H9 (cell line): ENCODE results near the gene KRT74. TPM values are rescaled to one million over a fixed set of nuclear protein-coding genes. Genes with fewer than 3 reads are reported as not detected.

Experiments
- DNase-seq: peaks from one replicate; pipeline ENCODE4 v3.0.0-alpha.2; 2017
- H2AFZ ChIP-seq: one replicate; pipeline ENCODE4 v1.6.1; 2013; ENCODE audit warnings: mild to moderate bottlenecking, low read length, control low read depth, moderate library complexity
- H2AK5ac ChIP-seq: 2 replicates; pipeline ENCODE4 v1.6.1; 2013; ENCODE audit warnings: low read length, control low read depth, mixed read lengths; ENCODE audit not compliant: insufficient read length
- H2BK120ac ChIP-seq: one replicate; pipeline ENCODE4 v1.6.1; 2013; ENCODE audit warnings: low read depth, mild to moderate bottlenecking, low read length, control low read depth, inconsistent platforms; ENCODE audit not compliant: poor library complexity, severe bottlenecking
- H2BK12ac ChIP-seq: 2 replicates; pipeline ENCODE4 v1.6.1; 2013; ENCODE audit warnings: low read length, control low read depth, mixed read lengths, low read depth; ENCODE audit not compliant: insufficient read length
- H2BK15ac ChIP-seq: 2 replicates; pipeline ENCODE4 v1.6.1; 2013; ENCODE audit warnings: low read depth, low read length, control low read depth
- H2BK20ac ChIP-seq: one replicate; pipeline ENCODE4 v1.6.1; 2013; ENCODE audit warnings: low read depth, mild to moderate bottlenecking, low read length, control low read depth, inconsistent platforms; ENCODE audit not compliant: poor library complexity, severe bottlenecking
- H2BK5ac ChIP-seq: 2 replicates; pipeline ENCODE4 v1.6.1; 2013; ENCODE audit warnings: low read length, control low read depth, mixed read lengths; ENCODE audit not compliant: insufficient read length
- H3K14ac ChIP-seq: 2 replicates; pipeline ENCODE4 v1.6.1; 2013; ENCODE audit warnings: low read length, control low read depth; ENCODE audit not compliant: insufficient read depth
- H3K18ac ChIP-seq: 2 replicates; pipeline ENCODE4 v1.6.1; 2013; ENCODE audit warnings: low read depth, mild to moderate bottlenecking, mixed read lengths, low read length, control low read depth; ENCODE audit not compliant: insufficient read length
- H3K23ac ChIP-seq: 2 replicates; pipeline ENCODE4 v1.6.1; 2013; ENCODE audit warnings: low read length, control low read depth, mixed read lengths, low read depth; ENCODE audit not compliant: insufficient read length
- H3K23me2 ChIP-seq: 2 replicates; pipeline ENCODE4 v1.6.1; 2013; ENCODE audit warnings: low read depth, mild to moderate bottlenecking, mixed read lengths, low read length, control low read depth; ENCODE audit not compliant: insufficient read length, poor library complexity, severe bottlenecking
- H3K27ac ChIP-seq: 2 replicates; pipeline ENCODE4 v1.5.1; 2013; ENCODE audit warnings: low read length, control low read depth, mixed read lengths, low read depth; ENCODE audit not compliant: insufficient read length
- H3K27me3 ChIP-seq: 2 replicates; pipeline ENCODE4 v1.6.1; 2013; ENCODE audit warnings: low read length, control low read depth, inconsistent platforms; ENCODE audit not compliant: insufficient read depth
- H3K4ac ChIP-seq: 2 replicates; pipeline ENCODE4 v1.6.1; 2013; ENCODE audit warnings: low read depth, mild to moderate bottlenecking, control low read depth, inconsistent platforms, low read length, moderate library complexity
- H3K4me1 ChIP-seq: 2 replicates; pipeline ENCODE4 v1.6.1; 2013; ENCODE audit warnings: low read length, control low read depth, inconsistent platforms; ENCODE audit not compliant: insufficient read depth
- H3K4me2 ChIP-seq: 2 replicates; pipeline ENCODE4 v1.6.1; 2013; ENCODE audit warnings: low read length, control low read depth, mixed read lengths; ENCODE audit not compliant: insufficient read length, insufficient read depth
- H3K56ac ChIP-seq: 2 replicates; pipeline ENCODE4 v1.6.1; 2013; ENCODE audit warnings: low read depth, mild to moderate bottlenecking, mixed read lengths, low read length, control low read depth; ENCODE audit not compliant: insufficient read length
- H3K79me1 ChIP-seq: 2 replicates; pipeline ENCODE4 v1.6.1; 2013; ENCODE audit warnings: low read depth, mild to moderate bottlenecking, moderate library complexity, low read length, control low read depth, inconsistent platforms; ENCODE audit not compliant: insufficient read depth, poor library complexity, severe bottlenecking
- H3K79me2 ChIP-seq: 2 replicates; pipeline ENCODE4 v1.6.1; 2013; ENCODE audit warnings: low read length, control low read depth, inconsistent platforms; ENCODE audit not compliant: insufficient read depth
- H3K9ac ChIP-seq: 2 replicates; pipeline ENCODE4 v1.6.1; 2013; ENCODE audit warnings: low read length, control low read depth, mixed read lengths; ENCODE audit not compliant: insufficient read length; ENCODE audit errors: extremely low read depth
- H3K9me3 ChIP-seq: one replicate; pipeline ENCODE4 v1.6.1; 2013; ENCODE audit warnings: low read depth, low read length, inconsistent platforms; ENCODE audit not compliant: control insufficient read depth
- H3T11ph ChIP-seq: one replicate; pipeline ENCODE4 v1.6.1; 2013; ENCODE audit warnings: mild to moderate bottlenecking, low read length, control low read depth, inconsistent platforms
- H4K20me1 ChIP-seq: one replicate; pipeline ENCODE4 v1.6.1; 2013; ENCODE audit not compliant: control insufficient read depth, insufficient read length, insufficient read depth
- H4K5ac ChIP-seq: 2 replicates; pipeline ENCODE4 v1.6.1; 2013; ENCODE audit warnings: low read depth, mild to moderate bottlenecking, mixed read lengths, low read length, control low read depth; ENCODE audit not compliant: insufficient read length
- H4K8ac ChIP-seq: replicated peaks from 2 replicates; pipeline ENCODE4 v1.6.1; 2013; ENCODE audit warnings: low read length, control low read depth, mixed read lengths, low read depth; ENCODE audit not compliant: insufficient read length
- H4K91ac ChIP-seq: 2 replicates; pipeline ENCODE4 v1.6.1; 2013; ENCODE audit warnings: low read depth, mild to moderate bottlenecking, moderate library complexity, mixed read lengths, low read length, control low read depth; ENCODE audit not compliant: insufficient read length
- H3K27ac Mint-ChIP-seq, 3 experiments: 2 replicates in 2 of 3; 3 replicates in 1 of 3; pipeline ENCODE4 v1.8.0; 2020 to 2021; ENCODE audit warnings: mixed read lengths in 3 of 3, mild to moderate bottlenecking in 1 of 3, moderate library complexity in 1 of 3
- H3K27me3 Mint-ChIP-seq: 2 replicates; pipeline ENCODE4 v1.8.0; 2021; ENCODE audit warnings: low read depth, mild to moderate bottlenecking, moderate library complexity, mixed read lengths
- H3K36me3 Mint-ChIP-seq, 3 experiments: 2 replicates in 2 of 3; 3 replicates in 1 of 3; pipeline ENCODE4 v1.8.0; 2020 to 2021; ENCODE audit warnings: low read depth in 3 of 3, mixed read lengths in 3 of 3; ENCODE audit not compliant: insufficient read depth in 1 of 3
- H3K4me1 Mint-ChIP-seq, 2 experiments: 2 replicates each; pipeline ENCODE4 v1.8.0; 2020; ENCODE audit warnings: mixed read lengths in 2 of 2
- H3K4me3 Mint-ChIP-seq, 2 experiments: 2 replicates in 1 of 2; 3 replicates in 1 of 2; pipeline ENCODE4 v1.8.0; 2020 to 2021; ENCODE audit warnings: mild to moderate bottlenecking in 2 of 2, mixed read lengths in 2 of 2, moderate library complexity in 1 of 2
- H3K9me3 Mint-ChIP-seq, 2 experiments: 2 replicates in 1 of 2; 3 replicates in 1 of 2; pipeline ENCODE4 v1.8.0; 2020; ENCODE audit warnings: mild to moderate bottlenecking in 2 of 2, mixed read lengths in 2 of 2, moderate library complexity in 1 of 2
- CTCF ChIP-seq: fragments of 200-600 bp; sonication (generic); conservative IDR thresholded peaks from 3 replicates; pipeline ENCODE4 v1.8.0; 2021; ENCODE audit warnings: antibody characterized with exemption, mild to moderate bottlenecking
- WGBS: extraction: QIAGEN DNeasy Blood & Tissue Kit; methylation state at CpG from one replicate; pipeline ENCODE4 v1.1.7; 2013; ENCODE audit warnings: missing lambda C conversion rate, low lambda C conversion rate, mixed read lengths; ENCODE audit not compliant: insufficient read length; ENCODE audit errors: extremely low coverage; 5-methylcytosine and 5-hydroxymethylcytosine counted together
- total RNA-seq: library from RNA; stranded (reverse); gene quantifications from 2 replicates; pipeline ENCODE4 v1.2.1, GENCODE V29; 2021

The KRT74 gene
- total RNA-seq, 1 experiment from 2014 or later, result not detected

- DNase-seq, result no peak
- no peaks in the 10 kb centered on the region for H3K4me1 Mint-ChIP-seq
- peaks cover 26 to 39% of the 10 kb centered on the region in 2 experiments for H3K9me3 Mint-ChIP-seq
- H3K23ac ChIP-seq, result no peak overlapping the region
- H3K56ac ChIP-seq, result no peak overlapping the region
- no peak overlapping the region for H2BK15ac ChIP-seq
- H3K27ac Mint-ChIP-seq, result no peak overlapping the region; a peak in 1 of 7 replicates
- H3K79me1 ChIP-seq, result no peaks in the 10 kb centered on the region
- WGBS, result no CpG with 5 or more reads among the region's 11 CpGs
- H4K5ac ChIP-seq, result no peak overlapping the region
- H3K79me2 ChIP-seq, result no peaks in the 10 kb centered on the region
- H2AK5ac ChIP-seq, result no peak overlapping the region
- no peak overlapping the region for H2BK12ac ChIP-seq
- no peak overlapping the region for H2BK20ac ChIP-seq
- no peak overlapping the region for H3K9ac ChIP-seq
- peaks cover 3 to 13% (median 11%) of the 10 kb centered on the region in 3 experiments for H3K36me3 Mint-ChIP-seq
- no peak overlapping the region for H2AFZ ChIP-seq
- no peak overlapping the region for H4K8ac ChIP-seq
- no peak overlapping the region for H3T11ph ChIP-seq
- H3K4me1 ChIP-seq, result no peaks in the 10 kb centered on the region
- no peaks in the 10 kb centered on the region for H3K27me3 ChIP-seq
- peaks cover 21% of the 10 kb centered on the region for H3K27me3 Mint-ChIP-seq
- H3K9me3 ChIP-seq, result peaks cover 15% of the 10 kb centered on the region
- H4K91ac ChIP-seq, result no peak overlapping the region
- H2BK5ac ChIP-seq, result no peak overlapping the region
- H3K27ac ChIP-seq, result no peak overlapping the region
- H3K4ac ChIP-seq, result no peak overlapping the region
- no peak overlapping the region for H3K4me3 Mint-ChIP-seq
- no peak overlapping the region for H3K14ac ChIP-seq
- H3K4me2 ChIP-seq, result no peak overlapping the region
- H2BK120ac ChIP-seq, result no peak overlapping the region
- H3K18ac ChIP-seq, result no peak overlapping the region
- H3K23me2 ChIP-seq, result no peaks in the 10 kb centered on the region
- TF ChIP-seq CTCF, result no peak
- H4K20me1 ChIP-seq, result no peaks in the 10 kb centered on the region
Observed at GRCh38 chr12:52591521-52591920, 17.9 kb upstream of the KRT74 start.
